ENCODE data around the gene TTC28.

Gene TTC28

DNA sequence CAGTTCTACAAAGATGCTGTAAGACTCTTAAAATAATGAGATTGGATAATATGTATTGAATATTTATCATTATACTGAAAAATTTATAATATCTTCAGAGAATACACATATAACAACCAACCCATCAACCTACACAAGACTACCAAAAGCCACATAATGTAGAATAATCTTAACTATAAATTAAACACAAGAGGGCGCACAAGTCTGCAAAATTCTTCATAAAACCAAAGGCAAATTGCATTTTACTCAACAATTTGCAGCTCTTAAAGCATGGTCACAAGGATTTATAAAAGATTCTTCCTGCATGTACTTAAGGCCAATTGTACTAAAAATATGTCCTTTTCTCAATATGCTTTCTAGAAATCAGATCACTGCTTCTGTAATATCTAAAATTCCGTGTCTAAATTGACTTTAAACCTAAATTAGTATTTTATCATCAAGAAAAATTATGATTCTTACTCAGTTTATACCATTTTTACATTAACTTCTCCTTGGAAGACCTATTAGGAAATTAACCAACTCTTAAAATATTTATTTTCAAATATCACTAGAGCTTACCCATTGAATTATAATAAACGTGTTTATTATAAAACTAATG, 79.0 kb downstream of the TTC28 start:
- Histone ChIP-seq H3K9me3 (ENCODE audit: insufficient read depth, low read length) (no peaks in the 10 kb centered on the region), H3K79me2 (ENCODE audit: insufficient read depth, low read length) (no peaks in the 10 kb centered on the region), H3K27me3 (ENCODE audit: low read length) (0 out of 2 replicates have a peak, but pooled peaks cover 2% of the 10 kb centered on the region), H3K27ac (ENCODE audit: low read depth, low read length) (no peak overlapping the region), H3K9me2 (replicated peaks; ENCODE audit: insufficient read depth, low read length) (no peaks in the 10 kb centered on the region), H3K4me3 (ENCODE audit: insufficient read depth, low read length, poor library complexity, severe bottlenecking) (no peak overlapping the region), H4K20me1 (ENCODE audit: low read depth, low read length) (no peaks in the 10 kb centered on the region), H2AFZ (ENCODE audit: low read depth, low read length, severe bottlenecking) (no peak overlapping the region), H3K4me2 (ENCODE audit: low read depth, low read length, poor library complexity, severe bottlenecking) (no peak overlapping the region), H3F3A (ENCODE audit: insufficient read depth) (no peaks in the 10 kb centered on the region), H3K9ac (ENCODE audit: low read length) (no peak overlapping the region), H3K36me3 (ENCODE audit: low read length) (no peaks in the 10 kb centered on the region)
- no peak for TF ChIP-seq EZH2phosphoT487 (conservative IDR thresholded peaks at IDR 0.05; ENCODE audit: low read length)
- TF ChIP-seq CTCF (IDR thresholded peaks at IDR 0.05; ENCODE audit: insufficient read depth, low read length, poor library complexity, severe bottlenecking) = peak; percentile 23

DNA sequence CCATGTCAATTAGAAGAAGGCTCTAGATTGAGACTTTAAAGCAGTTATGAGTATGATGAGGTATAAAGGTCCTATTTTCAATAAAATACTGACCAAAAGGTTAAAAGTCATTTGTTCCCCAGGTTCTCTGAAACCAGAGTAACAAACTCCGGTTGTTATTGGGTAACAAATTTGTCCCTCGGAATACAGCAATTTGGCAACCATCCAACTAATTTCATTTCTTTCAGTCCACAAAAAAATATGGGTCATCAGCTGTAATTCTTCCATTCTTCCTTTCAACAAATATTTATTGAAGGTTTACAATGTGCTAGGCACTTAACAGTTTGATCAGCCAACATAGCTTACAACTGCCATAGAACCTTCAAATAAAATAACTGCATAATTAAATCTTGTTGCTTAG, 79.9 kb downstream of the TTC28 start:
- no peaks in the 10 kb centered on the region for H3K36me3 ChIP-seq (ENCODE audit: low read length)
- H3K4me3 ChIP-seq (ENCODE audit: insufficient read depth, low read length, poor library complexity, severe bottlenecking) = no peak overlapping the region
- TF ChIP-seq CTCF (IDR thresholded peaks at IDR 0.05; ENCODE audit: insufficient read depth, low read length, poor library complexity, severe bottlenecking) (no peak), EZH2phosphoT487 (conservative IDR thresholded peaks at IDR 0.05; ENCODE audit: low read length) (no peak)
- no peaks in the 10 kb centered on the region for H4K20me1 ChIP-seq (ENCODE audit: low read depth, low read length)
- H3F3A ChIP-seq (ENCODE audit: insufficient read depth) = no peaks in the 10 kb centered on the region
- H2AFZ ChIP-seq (ENCODE audit: low read depth, low read length, severe bottlenecking) = no peak overlapping the region
- no peak overlapping the region for H3K9ac ChIP-seq (ENCODE audit: low read length)
- H3K79me2 ChIP-seq (ENCODE audit: insufficient read depth, low read length) = no peaks in the 10 kb centered on the region
- H3K9me2 ChIP-seq (replicated peaks; ENCODE audit: insufficient read depth, low read length) = no peaks in the 10 kb centered on the region
- no peak overlapping the region for H3K27ac ChIP-seq (ENCODE audit: low read depth, low read length)
- no peaks in the 10 kb centered on the region for H3K27me3 ChIP-seq (ENCODE audit: low read length)
- H3K9me3 ChIP-seq (ENCODE audit: insufficient read depth, low read length) = no peaks in the 10 kb centered on the region
- H3K4me2 ChIP-seq (ENCODE audit: low read depth, low read length, poor library complexity, severe bottlenecking) = no peak overlapping the region

DNA sequence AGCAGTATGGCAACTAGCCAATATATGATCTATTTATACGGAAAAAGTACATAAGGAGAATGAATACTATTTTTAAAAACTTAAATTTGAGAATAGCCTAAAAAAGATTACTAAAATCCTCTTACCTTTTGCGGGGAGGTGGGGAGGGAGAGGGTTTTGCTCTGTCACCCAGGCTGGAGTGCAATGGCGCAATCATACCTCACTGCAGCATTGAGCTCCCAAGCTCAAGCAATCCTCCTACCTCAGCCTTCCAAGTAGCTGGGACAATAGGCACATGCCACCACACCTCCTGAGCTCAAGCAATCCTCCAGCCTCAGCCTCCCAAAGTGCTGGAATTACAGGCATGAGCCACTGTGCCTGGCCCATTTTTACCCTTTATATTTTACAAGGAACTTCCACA, 82.0 kb downstream of the TTC28 start:
- Histone ChIP-seq H3K36me3 (ENCODE audit: low read length) (no peaks in the 10 kb centered on the region), H4K20me1 (ENCODE audit: low read depth, low read length) (no peaks in the 10 kb centered on the region), H3K4me2 (ENCODE audit: low read depth, low read length, poor library complexity, severe bottlenecking) (no peak overlapping the region), H3K4me3 (ENCODE audit: insufficient read depth, low read length, poor library complexity, severe bottlenecking) (no peak overlapping the region), H3K9ac (ENCODE audit: low read length) (no peak overlapping the region), H3F3A (ENCODE audit: insufficient read depth) (no peaks in the 10 kb centered on the region), H3K9me3 (ENCODE audit: insufficient read depth, low read length) (no peaks in the 10 kb centered on the region), H3K27me3 (ENCODE audit: low read length) (no peaks in the 10 kb centered on the region), H3K79me2 (ENCODE audit: insufficient read depth, low read length) (no peaks in the 10 kb centered on the region), H2AFZ (ENCODE audit: low read depth, low read length, severe bottlenecking) (no peak overlapping the region), H3K9me2 (replicated peaks; ENCODE audit: insufficient read depth, low read length) (no peaks in the 10 kb centered on the region), H3K27ac (ENCODE audit: low read depth, low read length) (no peak overlapping the region)
- TF ChIP-seq EZH2phosphoT487 (conservative IDR thresholded peaks at IDR 0.05; ENCODE audit: low read length) (no peak), CTCF (IDR thresholded peaks at IDR 0.05; ENCODE audit: insufficient read depth, low read length, poor library complexity, severe bottlenecking) (no peak)

Data from SU-DHL-6 (cell line).